GM18861 (cell line): ENCODE data around the gene SLBP.
"Not testable (repeated sequence)": the region's sequence is repeated elsewhere in the genome, so short reads cannot be mapped to it uniquely, and the experiment has no call there.

Source experiments
- ATAC-seq: cut with Tn5 transposase; IDR thresholded peaks from one replicate; pipeline ENCODE4 v1.9.1; 2021; ENCODE audit not compliant: unreplicated experiment

The SLBP gene

DNA sequence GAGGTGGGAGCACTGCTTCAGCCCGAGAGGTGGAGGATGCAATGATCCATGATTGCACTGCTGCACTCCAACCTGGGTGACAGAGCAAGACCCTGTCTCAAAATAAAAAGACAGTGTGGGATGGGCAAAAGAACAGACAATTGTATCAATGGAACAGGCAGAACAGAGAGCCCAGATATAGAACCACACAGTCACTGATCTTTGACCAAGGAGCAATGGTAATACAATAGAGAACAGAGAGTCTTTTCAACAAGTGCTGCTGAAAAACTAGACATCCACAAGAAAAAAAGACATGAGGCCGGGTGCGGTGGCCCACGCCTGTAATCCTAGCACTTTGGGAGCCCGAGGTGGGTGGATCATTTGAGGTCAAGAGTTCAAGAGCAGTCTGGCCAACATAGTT lies 33.9 kb downstream of the SLBP start:
- no peak for ATAC-seq

DNA sequence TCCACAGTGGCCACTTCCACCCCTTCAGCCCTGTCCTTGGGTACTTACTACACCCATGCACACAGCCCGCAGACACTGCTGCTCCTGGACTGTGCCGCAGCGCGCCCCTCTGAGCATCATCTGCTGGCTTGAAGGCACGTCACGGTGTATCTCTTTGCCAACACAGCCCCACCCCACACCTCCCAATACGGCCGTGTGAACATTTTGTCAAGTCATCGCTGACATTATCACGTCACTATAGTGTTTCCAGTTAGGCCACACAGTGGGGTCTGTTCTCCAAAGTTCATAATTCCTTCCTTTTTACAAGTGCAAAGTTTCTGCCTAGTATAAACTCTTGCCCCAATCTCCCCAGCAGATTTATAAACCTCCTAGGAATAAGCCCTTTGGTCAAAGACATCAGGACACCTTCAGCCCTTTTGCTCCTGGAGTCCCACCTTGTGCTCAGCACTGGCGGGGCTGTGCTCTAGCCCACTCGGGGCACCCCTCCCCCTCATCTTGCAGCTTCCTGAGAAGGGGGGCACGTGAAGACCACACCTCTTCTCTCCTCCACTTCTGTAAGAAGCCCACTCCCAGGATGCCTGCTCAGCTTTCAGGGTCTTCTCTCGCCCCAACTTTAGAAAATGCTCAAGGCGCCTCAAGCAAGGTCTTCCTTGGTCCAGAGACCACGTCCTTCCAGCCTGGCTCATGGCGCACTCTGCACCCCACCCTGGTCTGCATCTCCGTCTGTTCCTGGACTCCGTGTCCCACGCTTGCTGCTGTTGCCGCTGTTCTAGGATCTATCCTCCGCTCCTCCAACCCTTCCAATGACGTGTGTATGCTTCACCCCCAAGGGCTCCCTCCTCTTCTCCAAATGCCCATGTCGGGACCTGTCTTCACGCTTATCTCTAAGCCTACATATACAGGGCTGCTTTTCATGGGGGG lies 35.3 kb downstream of the SLBP start:
- no peak for ATAC-seq

DNA sequence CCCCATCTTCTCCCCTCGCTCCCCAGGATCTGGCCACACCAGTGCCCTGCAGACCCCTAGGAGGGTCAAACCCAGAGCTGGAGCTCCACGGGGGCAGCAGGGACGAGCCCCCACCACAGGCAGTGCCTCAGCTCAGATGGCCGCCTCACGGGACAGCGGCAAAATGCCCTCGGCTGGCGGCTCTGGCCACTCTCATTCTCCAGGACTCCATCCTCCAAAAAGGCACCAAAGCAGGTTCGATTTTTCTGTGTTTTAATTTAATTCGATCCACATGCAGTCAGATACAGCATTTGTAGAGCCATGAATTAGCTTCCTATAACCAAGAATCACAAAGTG lies 36.3 kb downstream of the SLBP start:
- ATAC-seq: no peak

- no peak for ATAC-seq
These were observed 36.9 kb downstream of the SLBP start for GRCh38 chr4:1675136-1675801.

DNA sequence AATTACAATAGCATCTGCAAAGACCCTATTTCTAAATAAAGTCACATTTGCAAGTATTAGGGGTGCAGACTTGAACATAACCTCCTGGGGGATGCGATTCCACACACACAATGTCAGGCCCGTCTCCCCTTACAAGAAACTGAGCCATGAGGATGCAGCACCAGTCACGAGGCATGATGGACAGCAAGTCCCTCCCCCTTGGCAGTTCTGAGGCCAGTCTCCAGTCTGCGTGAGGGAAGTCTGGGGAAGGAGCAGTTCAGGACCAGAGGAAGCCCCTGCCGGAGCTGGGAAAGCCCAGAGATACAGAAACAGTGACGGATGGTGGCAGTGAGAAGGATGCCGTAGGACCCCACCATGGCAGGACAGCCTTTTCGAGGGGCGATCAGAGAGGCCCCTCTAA lies 37.4 kb downstream of the SLBP start:
- no peak for ATAC-seq

- no peak for ATAC-seq
These were observed 38.4 kb downstream of the SLBP start for GRCh38 chr4:1673671-1674070.

DNA sequence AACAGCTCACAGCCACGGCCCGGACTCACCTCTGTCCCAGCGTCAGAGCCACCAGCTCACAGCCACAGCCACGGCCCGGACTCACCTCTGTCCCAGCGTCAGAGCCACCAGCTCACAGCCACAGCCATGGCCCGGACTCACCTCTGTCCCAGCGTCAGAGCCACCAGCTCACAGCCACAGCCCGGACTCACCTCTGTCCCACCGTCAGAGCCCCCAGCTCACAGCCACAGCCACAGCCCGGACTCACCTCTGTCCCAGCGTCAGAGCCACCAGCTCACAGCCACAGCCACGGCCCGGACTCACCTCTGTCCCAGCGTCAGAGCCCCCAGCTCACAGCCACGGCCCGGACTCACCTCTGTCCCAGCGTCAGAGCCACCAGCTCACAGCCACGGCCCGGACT lies 41.1 kb downstream of the SLBP start:
- ATAC-seq: not testable (repeated sequence)

DNA sequence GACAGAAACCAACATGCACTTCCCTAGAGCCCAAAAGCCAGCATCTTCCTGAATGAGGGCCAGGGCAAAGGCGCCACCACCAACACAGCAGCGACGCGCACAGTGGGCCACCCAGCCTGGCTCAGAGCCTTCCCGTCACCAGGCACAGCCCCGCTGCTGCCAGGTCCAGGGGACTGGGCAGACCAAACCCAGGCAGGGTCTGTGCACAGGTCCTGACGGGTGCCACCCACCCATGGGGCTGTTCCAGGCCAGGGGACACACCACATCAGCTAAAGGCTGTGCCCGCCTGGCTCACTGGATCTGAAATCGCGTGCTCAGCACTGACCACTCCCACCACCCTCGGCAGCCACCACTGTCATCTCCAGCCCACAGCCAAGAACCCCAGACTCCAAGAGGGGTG lies 41.8 kb downstream of the SLBP start:
- ATAC-seq: no peak

GRCh38 chr4:1669850-1670249 lies 42.3 kb downstream of the SLBP start:
- no peak for ATAC-seq

GRCh38 chr4:1669270-1669669 lies 42.8 kb downstream of the SLBP start:
- ATAC-seq: no peak

DNA sequence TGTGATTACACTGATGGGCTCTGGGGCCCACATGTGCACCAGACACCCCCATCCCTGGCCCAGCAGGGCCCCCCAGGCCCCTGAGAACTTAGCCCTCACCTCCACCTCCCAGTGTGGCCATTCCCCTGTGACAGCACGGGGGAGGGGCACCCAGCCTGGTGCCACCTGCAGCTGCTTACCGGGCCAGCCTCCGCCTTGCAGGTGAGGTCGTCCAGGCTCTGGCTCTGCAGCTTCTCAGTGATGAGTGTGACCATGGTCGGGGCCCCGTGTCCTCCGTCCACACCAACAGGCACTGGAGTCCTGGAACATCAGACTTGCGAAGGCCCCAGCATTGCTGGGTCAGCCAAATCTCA lies 43.7 kb downstream of the SLBP start:
- no peak for ATAC-seq

GRCh38 chr4:1667273-1667672 lies 44.8 kb downstream of the SLBP start:
- no peak for ATAC-seq

DNA sequence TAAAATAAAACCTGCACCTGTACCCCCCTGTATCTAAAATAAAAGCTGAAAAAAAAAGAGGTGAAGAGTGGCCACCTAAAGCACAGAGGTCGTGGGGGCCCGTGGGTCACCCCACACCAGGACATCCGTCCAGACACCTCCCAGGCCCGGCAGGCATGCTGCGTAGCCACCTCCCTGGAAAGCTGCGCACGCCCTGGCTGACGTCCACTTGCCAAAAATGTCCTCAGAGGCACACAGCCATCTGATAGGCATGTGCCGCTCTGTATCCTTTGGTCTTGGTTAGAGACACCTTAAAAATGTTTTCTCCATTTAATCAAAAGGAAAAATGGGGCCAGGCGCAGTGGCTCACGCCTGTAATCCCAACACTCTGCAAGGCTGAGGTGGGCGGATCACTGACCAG lies 45.7 kb downstream of the SLBP start:
- no peak for ATAC-seq

GRCh38 chr4:1664141-1664540 lies 48.0 kb downstream of the SLBP start:
- ATAC-seq: no peak

- no peak for ATAC-seq
These were observed 48.6 kb downstream of the SLBP start for GRCh38 chr4:1663549-1663948.

DNA sequence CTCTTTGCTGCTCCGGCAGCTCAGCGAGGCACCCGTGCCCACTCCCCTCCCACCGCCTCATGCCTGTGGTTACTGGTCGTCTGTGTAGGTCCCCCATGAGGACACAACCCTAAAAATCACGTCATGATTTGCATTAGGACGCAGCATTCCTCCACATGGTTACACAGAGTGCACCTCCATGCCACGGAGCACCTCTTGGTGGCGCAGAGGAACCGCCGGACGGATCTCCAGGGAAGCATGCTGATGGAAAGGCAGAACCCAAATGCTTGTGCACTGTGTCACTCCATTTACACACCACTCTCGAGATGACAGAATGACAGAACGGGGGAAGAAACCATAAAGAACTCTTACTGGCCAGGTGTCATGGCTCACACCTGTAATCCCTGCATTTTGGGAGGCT lies 50.4 kb downstream of the SLBP start:
- no peak for ATAC-seq

- ATAC-seq: no peak
These were observed 51.0 kb downstream of the SLBP start for GRCh38 chr4:1660948-1661677.

GRCh38 chr4:1659104-1660043 lies 52.7 kb downstream of the SLBP start:
- ATAC-seq: no peak

- no peak for ATAC-seq
These were observed 53.5 kb downstream of the SLBP start for GRCh38 chr4:1658581-1658980.

DNA sequence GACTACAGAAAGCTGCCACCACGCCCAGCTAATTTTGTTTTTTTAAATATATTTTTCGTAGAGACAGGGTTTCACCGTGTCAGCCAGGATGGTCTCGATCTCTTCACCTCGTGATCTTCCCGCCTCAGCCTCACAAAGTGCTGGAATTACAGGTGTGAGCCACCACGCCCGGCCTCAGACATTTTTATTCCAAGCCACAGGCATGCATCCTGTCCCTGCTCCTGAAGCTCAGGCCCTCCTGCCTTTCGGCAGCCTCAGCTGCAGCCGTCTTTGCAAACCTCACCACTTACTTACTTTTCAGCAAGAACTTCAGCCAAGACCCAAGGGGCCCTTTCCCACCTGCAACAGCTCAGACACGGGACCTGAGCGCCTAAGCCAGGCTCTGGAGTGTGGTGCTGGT lies 54.0 kb downstream of the SLBP start:
- no peak for ATAC-seq

DNA sequence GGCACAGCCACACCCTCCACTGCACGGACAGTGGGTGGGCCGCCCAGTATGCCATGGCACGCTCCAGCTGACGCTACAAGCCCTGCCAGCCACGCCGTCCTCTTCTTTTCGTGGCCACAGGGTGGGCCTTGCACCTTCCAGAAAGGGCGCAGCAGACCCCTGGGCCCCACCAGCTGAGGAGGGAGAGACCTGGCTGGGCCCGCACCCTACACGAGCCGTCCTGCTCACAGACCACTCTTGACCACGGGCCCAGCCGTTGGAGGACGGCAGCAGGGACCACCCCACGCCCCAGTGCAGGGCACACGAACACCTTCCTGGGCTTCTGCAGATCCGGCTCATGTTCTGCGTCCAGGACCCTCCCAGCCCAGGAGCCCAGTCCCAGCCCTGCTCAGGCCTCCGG lies 55.1 kb downstream of the SLBP start:
- ATAC-seq: no peak
